ENCODE measurements around the gene PMVK. TPM values are rescaled to one million over a fixed set of nuclear protein-coding genes. Genes with fewer than 3 reads are reported as not detected.

Gene PMVK
- total RNA-seq, 3 donors from 2014 or later, result 15.0 to 16.7 (median 16.4) TPM

DNA sequence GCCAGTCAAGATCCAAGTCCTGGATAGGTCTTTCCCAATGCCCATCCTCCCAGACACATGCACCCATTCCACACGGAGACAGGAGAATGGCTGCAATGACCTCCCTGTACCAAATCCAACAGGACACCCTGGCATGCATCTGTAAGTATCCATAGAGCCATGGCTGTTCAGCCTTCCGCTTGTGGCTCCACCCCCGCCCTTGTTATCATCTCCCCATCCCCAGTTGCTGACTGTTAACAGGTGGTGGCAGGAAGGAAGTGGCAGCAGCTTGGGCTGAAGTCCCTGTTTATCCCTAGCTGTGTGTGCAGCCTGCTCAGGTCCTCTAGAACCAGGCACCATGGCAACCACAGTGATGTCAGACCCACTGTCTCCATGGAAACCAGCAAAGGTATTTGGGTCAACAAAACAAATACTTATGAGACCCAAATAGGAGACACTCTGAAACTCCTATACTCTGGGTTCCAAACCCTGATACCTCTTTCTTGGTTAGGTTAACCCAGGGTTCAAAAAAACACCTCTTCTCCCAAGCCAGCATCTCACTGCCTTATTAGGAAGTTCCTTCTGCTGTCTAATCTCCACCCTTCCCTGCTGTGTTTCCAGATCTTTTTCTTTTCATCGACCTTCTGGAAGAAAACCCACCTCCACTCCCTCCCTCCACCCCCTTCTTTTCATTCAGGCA, 18.7 kb upstream of the PMVK start:
- Histone ChIP-seq H3K4me3 (peak overlapping the region; percentile 52 to 64 (median 55)), H3K36me3 (no peaks in the 10 kb centered on the region), H3K9me3 (no peaks in the 10 kb centered on the region), H3K27ac (peak overlapping the region; percentile 76 to 77), H3K4me1 (peaks cover 0 to 23% of the 10 kb centered on the region in 2 donors), H3K27me3 (no peaks in the 10 kb centered on the region)
- TF ChIP-seq, protein P1, sequence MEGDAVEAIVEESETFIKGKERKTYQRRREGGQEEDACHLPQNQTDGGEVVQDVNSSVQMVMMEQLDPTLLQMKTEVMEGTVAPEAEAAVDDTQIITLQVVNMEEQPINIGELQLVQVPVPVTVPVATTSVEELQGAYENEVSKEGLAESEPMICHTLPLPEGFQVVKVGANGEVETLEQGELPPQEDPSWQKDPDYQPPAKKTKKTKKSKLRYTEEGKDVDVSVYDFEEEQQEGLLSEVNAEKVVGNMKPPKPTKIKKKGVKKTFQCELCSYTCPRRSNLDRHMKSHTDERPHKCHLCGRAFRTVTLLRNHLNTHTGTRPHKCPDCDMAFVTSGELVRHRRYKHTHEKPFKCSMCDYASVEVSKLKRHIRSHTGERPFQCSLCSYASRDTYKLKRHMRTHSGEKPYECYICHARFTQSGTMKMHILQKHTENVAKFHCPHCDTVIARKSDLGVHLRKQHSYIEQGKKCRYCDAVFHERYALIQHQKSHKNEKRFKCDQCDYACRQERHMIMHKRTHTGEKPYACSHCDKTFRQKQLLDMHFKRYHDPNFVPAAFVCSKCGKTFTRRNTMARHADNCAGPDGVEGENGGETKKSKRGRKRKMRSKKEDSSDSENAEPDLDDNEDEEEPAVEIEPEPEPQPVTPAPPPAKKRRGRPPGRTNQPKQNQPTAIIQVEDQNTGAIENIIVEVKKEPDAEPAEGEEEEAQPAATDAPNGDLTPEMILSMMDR (IDR thresholded peaks at IDR 0.05), result no peak
- TF ChIP-seq POLR2A (IDR thresholded peaks at IDR 0.05) (no peak), POLR2AphosphoS5 (IDR thresholded peaks at IDR 0.05) (no peak)
- DNase-seq (ENCODE audit: low spot score in 2 of 2), result peak in 1 of 2 donors; percentile 71
- intact Hi-C loops (cut with DNase I; ENCODE audit: low total_unique reads), result loop anchor here (10.0 kb wide), 1 partner anchor 110 kb away; the partner anchor contains the start of gene EFNA4

DNA sequence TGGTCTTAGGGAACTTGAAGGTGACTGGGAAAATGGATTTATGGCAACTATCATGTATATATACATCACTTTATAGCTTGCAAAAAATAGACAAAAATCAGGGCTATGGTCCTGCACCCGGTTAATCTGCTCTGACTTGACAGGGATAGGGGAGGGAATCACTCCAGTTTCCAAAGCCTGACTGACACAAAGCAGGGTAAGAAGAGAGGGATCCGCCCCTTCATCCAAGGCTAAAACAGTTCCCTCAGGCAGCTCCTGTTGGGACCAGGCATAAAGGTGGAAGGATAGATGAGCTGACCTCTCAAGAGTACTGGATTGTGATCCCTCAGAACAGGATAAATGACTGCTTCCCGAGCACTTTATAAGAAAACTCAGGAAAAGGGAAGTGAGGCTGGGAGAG, 18.0 kb upstream of the PMVK start:
- intact Hi-C loops (cut with DNase I; ENCODE audit: low total_unique reads), result loop anchor here (10.0 kb wide), 1 partner anchor 110 kb away; the partner anchor contains the start of gene EFNA4
- TF ChIP-seq POLR2A (IDR thresholded peaks at IDR 0.05) (no peak), POLR2AphosphoS5 (IDR thresholded peaks at IDR 0.05) (no peak)
- TF ChIP-seq, protein P1 (IDR thresholded peaks at IDR 0.05), result no peak
- H3K27me3 ChIP-seq, result no peaks in the 10 kb centered on the region
- H3K36me3 ChIP-seq, result no peaks in the 10 kb centered on the region
- H3K9me3 ChIP-seq, result no peaks in the 10 kb centered on the region
- peak overlapping the region; percentile 52 to 64 (median 55) for H3K4me3 ChIP-seq
- peak overlapping the region; percentile 76 to 77 for H3K27ac ChIP-seq
- no peak for DNase-seq (ENCODE audit: low spot score in 2 of 2)
- peaks cover 0 to 23% of the 10 kb centered on the region in 2 donors for H3K4me1 ChIP-seq

DNA sequence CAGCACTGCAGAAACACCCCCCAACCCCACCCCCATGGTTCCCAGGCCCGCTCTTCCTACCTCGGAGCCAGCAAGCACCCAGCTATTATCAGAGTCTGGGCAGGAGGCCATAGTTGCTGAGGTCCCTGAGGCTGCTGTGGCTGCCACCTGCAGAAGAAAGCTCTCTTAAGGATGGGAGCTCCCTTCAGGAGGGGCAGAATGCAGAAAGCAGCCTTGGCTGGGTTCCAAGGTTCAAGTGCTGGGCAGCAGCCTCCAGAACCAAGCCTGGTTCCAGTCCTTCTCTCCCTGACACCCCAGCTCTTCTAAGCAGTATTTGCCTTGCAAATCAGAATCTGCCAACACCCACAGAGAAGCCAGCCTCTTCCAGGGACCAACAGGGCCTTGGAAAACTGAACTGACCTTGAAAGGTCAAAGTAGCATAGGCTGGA, 17.1 kb upstream of the PMVK start:
- Histone ChIP-seq H3K27ac (no peak overlapping the region), H3K27me3 (no peaks in the 10 kb centered on the region), H3K36me3 (no peaks in the 10 kb centered on the region), H3K9me3 (no peaks in the 10 kb centered on the region), H3K4me3 (peak overlapping the region in 1 of 3 donors; percentile 29), H3K4me1 (peaks cover 0 to 23% of the 10 kb centered on the region in 2 donors)
- intact Hi-C loops (cut with DNase I; ENCODE audit: low total_unique reads), result loop anchor here (10.0 kb wide), 1 partner anchor 111 kb away; the partner anchor contains the start of gene EFNA4
- no peak for TF ChIP-seq POLR2AphosphoS5 (IDR thresholded peaks at IDR 0.05)
- TF ChIP-seq, protein P1 (IDR thresholded peaks at IDR 0.05), result no peak
- TF ChIP-seq POLR2A (IDR thresholded peaks at IDR 0.05), result no peak
- DNase-seq (ENCODE audit: low spot score in 2 of 2), result no peak

DNA sequence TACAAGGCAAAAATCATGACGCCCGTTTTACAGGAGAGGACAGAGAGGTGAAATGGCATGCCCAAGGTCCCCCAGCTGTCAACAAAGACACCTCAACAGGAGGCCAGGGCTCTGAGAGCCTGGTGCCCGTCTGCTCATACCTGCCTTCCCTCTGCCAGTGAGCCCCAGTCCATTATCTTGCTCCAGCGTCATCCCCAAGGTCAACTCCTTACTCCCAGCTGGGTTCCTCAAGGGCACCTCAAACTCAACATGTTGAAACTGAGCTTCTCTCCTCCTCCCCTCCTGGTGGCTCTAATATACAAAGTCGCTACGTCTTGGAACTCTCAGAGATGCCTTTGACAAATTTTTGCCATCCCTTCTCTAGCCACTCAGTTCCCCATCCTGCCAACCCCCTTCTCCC, 16.1 kb upstream of the PMVK start:
- no peak overlapping the region for H3K27ac ChIP-seq
- peaks cover 0 to 23% of the 10 kb centered on the region in 2 donors for H3K4me1 ChIP-seq
- intact Hi-C loops (cut with DNase I; ENCODE audit: low total_unique reads), result loop anchor here (10.0 kb wide), 1 partner anchor 112 kb away; the partner anchor contains the start of gene EFNA4
- DNase-seq (ENCODE audit: low spot score in 2 of 2), result no peak
- no peak for TF ChIP-seq POLR2AphosphoS5 (IDR thresholded peaks at IDR 0.05)
- no peak for TF ChIP-seq POLR2A (IDR thresholded peaks at IDR 0.05)
- TF ChIP-seq, protein P1 (IDR thresholded peaks at IDR 0.05), result no peak
- H3K36me3 ChIP-seq, result no peaks in the 10 kb centered on the region
- H3K4me3 ChIP-seq, result no peak overlapping the region
- no peaks in the 10 kb centered on the region for H3K27me3 ChIP-seq
- no peaks in the 10 kb centered on the region for H3K9me3 ChIP-seq

All from breast epithelium (tissue), 4 donors.